ENCODE measurements around the gene PHF2.

PHF2 gene

GRCh38 chr9:93621922-93622321 lies 45.5 kb downstream of the PHF2 start:
- no peak overlapping the region for H3K4me3 ChIP-seq (replicated peaks; ENCODE audit: insufficient read depth, low read length)
- TF ChIP-seq REST (IDR thresholded peaks at IDR 0.05; ENCODE audit: insufficient replicate concordance, low read depth), result no peak
- TF ChIP-seq POLR2AphosphoS5 (IDR thresholded peaks at IDR 0.05; ENCODE audit: low read depth), result no peak
- TF ChIP-seq, protein P1, sequence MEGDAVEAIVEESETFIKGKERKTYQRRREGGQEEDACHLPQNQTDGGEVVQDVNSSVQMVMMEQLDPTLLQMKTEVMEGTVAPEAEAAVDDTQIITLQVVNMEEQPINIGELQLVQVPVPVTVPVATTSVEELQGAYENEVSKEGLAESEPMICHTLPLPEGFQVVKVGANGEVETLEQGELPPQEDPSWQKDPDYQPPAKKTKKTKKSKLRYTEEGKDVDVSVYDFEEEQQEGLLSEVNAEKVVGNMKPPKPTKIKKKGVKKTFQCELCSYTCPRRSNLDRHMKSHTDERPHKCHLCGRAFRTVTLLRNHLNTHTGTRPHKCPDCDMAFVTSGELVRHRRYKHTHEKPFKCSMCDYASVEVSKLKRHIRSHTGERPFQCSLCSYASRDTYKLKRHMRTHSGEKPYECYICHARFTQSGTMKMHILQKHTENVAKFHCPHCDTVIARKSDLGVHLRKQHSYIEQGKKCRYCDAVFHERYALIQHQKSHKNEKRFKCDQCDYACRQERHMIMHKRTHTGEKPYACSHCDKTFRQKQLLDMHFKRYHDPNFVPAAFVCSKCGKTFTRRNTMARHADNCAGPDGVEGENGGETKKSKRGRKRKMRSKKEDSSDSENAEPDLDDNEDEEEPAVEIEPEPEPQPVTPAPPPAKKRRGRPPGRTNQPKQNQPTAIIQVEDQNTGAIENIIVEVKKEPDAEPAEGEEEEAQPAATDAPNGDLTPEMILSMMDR (IDR thresholded peaks at IDR 0.05; ENCODE audit: insufficient read depth, low read length), result no peak
- TF ChIP-seq SPI1 (IDR thresholded peaks at IDR 0.05; ENCODE audit: borderline replicate concordance, low read depth), result no peak
- TF ChIP-seq GABPA (IDR thresholded peaks at IDR 0.05; ENCODE audit: low read depth), result no peak
- DNase-seq (ENCODE audit: low read depth in 1 of 2, low spot score in 1 of 2), result no peak
- no peaks in the 10 kb centered on the region for H3K27me3 ChIP-seq (ENCODE audit: insufficient read depth, poor library complexity, severe bottlenecking)
- H3K27ac ChIP-seq (replicated peaks), result no peak overlapping the region

GRCh38 chr9:93622691-93623090 lies 46.3 kb downstream of the PHF2 start:
- H3K27me3 ChIP-seq (ENCODE audit: insufficient read depth, poor library complexity, severe bottlenecking), result no peaks in the 10 kb centered on the region
- no peak overlapping the region for H3K4me3 ChIP-seq (replicated peaks; ENCODE audit: insufficient read depth, low read length)
- no peak for DNase-seq (ENCODE audit: low read depth in 1 of 2, low spot score in 1 of 2)
- TF ChIP-seq, protein P1 (IDR thresholded peaks at IDR 0.05; ENCODE audit: insufficient read depth, low read length), result no peak
- TF ChIP-seq GABPA (IDR thresholded peaks at IDR 0.05; ENCODE audit: low read depth), result no peak
- TF ChIP-seq SPI1 (IDR thresholded peaks at IDR 0.05; ENCODE audit: borderline replicate concordance, low read depth), result no peak
- TF ChIP-seq REST (IDR thresholded peaks at IDR 0.05; ENCODE audit: insufficient replicate concordance, low read depth), result no peak
- no peak for TF ChIP-seq POLR2AphosphoS5 (IDR thresholded peaks at IDR 0.05; ENCODE audit: low read depth)
- no peak overlapping the region for H3K27ac ChIP-seq (replicated peaks)

- Histone ChIP-seq H3K4me3 (replicated peaks; ENCODE audit: insufficient read depth, low read length) (no peak overlapping the region), H3K27me3 (ENCODE audit: insufficient read depth, poor library complexity, severe bottlenecking) (no peaks in the 10 kb centered on the region), H3K27ac (replicated peaks) (no peak overlapping the region)
- DNase-seq (ENCODE audit: low read depth in 1 of 2, low spot score in 1 of 2), result no peak
- no peak for TF ChIP-seq GABPA (IDR thresholded peaks at IDR 0.05; ENCODE audit: low read depth)
- TF ChIP-seq POLR2AphosphoS5 (IDR thresholded peaks at IDR 0.05; ENCODE audit: low read depth), result no peak
These were observed 47.4 kb downstream of the PHF2 start for GRCh38 chr9:93623753-93624152.

DNA sequence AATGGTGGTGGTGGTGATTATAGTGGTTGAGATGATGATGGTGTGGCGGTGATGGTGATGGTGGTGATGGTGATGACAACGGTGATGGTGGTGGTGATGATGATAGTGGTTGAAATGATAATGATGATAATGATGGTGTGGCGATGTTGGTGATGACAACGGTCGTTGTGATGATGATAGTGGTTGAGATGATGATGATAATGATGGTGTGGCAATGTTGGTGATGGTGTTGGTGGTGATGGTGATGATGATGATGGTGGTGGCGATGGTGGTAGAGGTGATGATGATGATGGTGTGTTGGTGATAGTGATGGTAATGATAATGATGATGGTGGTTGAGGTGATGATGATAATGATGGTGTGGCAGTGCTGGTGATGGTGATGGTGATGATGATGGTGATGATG lies 48.0 kb downstream of the PHF2 start:
- Histone ChIP-seq H3K27me3 (ENCODE audit: insufficient read depth, poor library complexity, severe bottlenecking) (no peaks in the 10 kb centered on the region), H3K4me3 (replicated peaks; ENCODE audit: insufficient read depth, low read length) (no peak overlapping the region), H3K27ac (replicated peaks) (no peak overlapping the region)
- TF ChIP-seq, protein P1 (IDR thresholded peaks at IDR 0.05; ENCODE audit: insufficient read depth, low read length), result no peak
- TF ChIP-seq GABPA (IDR thresholded peaks at IDR 0.05; ENCODE audit: low read depth) (no peak), POLR2AphosphoS5 (IDR thresholded peaks at IDR 0.05; ENCODE audit: low read depth) (no peak), SPI1 (IDR thresholded peaks at IDR 0.05; ENCODE audit: borderline replicate concordance, low read depth) (no peak), REST (IDR thresholded peaks at IDR 0.05; ENCODE audit: insufficient replicate concordance, low read depth) (no peak)
- no peak for DNase-seq (ENCODE audit: low read depth in 1 of 2, low spot score in 1 of 2)
